Mesendoderm (in vitro differentiated cells): ENCODE data around the gene DERL3.

Source experiments
- DNase-seq: peaks from one replicate; pipeline ENCODE4 v3.0.0; 2013
- H2AK5ac ChIP-seq: 2 replicates; pipeline ENCODE4 v1.6.1; 2013; ENCODE audit warnings: low read length, inconsistent platforms
- H2BK120ac ChIP-seq: 2 replicates; pipeline ENCODE4 v1.6.1; 2013; ENCODE audit warnings: low read depth, mild to moderate bottlenecking, low read length, moderate library complexity, mixed read lengths
- H2BK15ac ChIP-seq: replicated peaks from 2 replicates; pipeline ENCODE4 v1.6.1; 2013; ENCODE audit warnings: low read depth, mild to moderate bottlenecking, moderate library complexity
- H2BK5ac ChIP-seq: 2 replicates; pipeline ENCODE4 v1.6.1; 2013; ENCODE audit warnings: low read length, inconsistent platforms
- H3K18ac ChIP-seq: 2 replicates; pipeline ENCODE4 v1.6.1; 2013; ENCODE audit warnings: mild to moderate bottlenecking, low read length, mixed read lengths
- H3K23ac ChIP-seq: one replicate; pipeline ENCODE4 v1.6.1; 2013; ENCODE audit warnings: low read length
- H3K27ac ChIP-seq: 2 replicates; pipeline ENCODE4 v1.5.1; 2013; ENCODE audit warnings: low read depth, mild to moderate bottlenecking, inconsistent platforms, low read length, moderate library complexity
- H3K27me3 ChIP-seq: 2 replicates; pipeline ENCODE4 v1.6.1; 2013; ENCODE audit warnings: low read length, control low read depth, mild to moderate bottlenecking, inconsistent platforms; ENCODE audit not compliant: insufficient read depth, poor library complexity
- H3K36me3 ChIP-seq: 2 replicates; pipeline ENCODE4 v1.6.1; 2013; ENCODE audit warnings: low read length, inconsistent platforms; ENCODE audit not compliant: control insufficient read depth, insufficient read depth
- H3K4ac ChIP-seq: one replicate; pipeline ENCODE4 v1.6.1; 2013; ENCODE audit warnings: low read depth, mild to moderate bottlenecking, low read length, moderate library complexity
- H3K4me1 ChIP-seq: 2 replicates; pipeline ENCODE4 v1.6.1; 2013; ENCODE audit warnings: low read depth, low read length, inconsistent platforms; ENCODE audit not compliant: control insufficient read depth
- H3K4me2 ChIP-seq: 2 replicates; pipeline ENCODE4 v1.6.1; 2013; ENCODE audit warnings: low read length
- H3K4me3 ChIP-seq: 2 replicates; pipeline ENCODE4 v1.5.1; 2013; ENCODE audit warnings: mild to moderate bottlenecking, low read length
- H3K56ac ChIP-seq: one replicate; pipeline ENCODE4 v1.6.1; 2013; ENCODE audit warnings: low read length
- H3K79me1 ChIP-seq: 2 replicates; pipeline ENCODE4 v1.6.1; 2013; ENCODE audit warnings: low read length, inconsistent platforms
- H3K79me2 ChIP-seq: 2 replicates; pipeline ENCODE4 v1.6.1; 2013; ENCODE audit warnings: mild to moderate bottlenecking, low read length; ENCODE audit not compliant: control insufficient read depth, insufficient read depth
- H3K9ac ChIP-seq: 2 replicates; pipeline ENCODE4 v1.6.1; 2013; ENCODE audit warnings: low read length, inconsistent platforms
- H4K5ac ChIP-seq: one replicate; pipeline ENCODE4 v1.6.1; 2013; ENCODE audit warnings: low read length
- H4K8ac ChIP-seq: one replicate; pipeline ENCODE4 v1.6.1; 2013; ENCODE audit warnings: low read depth, mild to moderate bottlenecking, control low read depth, low read length, moderate library complexity
- WGBS: extraction: QIAGEN DNeasy Blood & Tissue Kit; methylation state at CpG from one replicate; pipeline ENCODE4 v1.1.7; 2013; ENCODE audit warnings: low lambda C conversion rate, missing lambda C conversion rate; ENCODE audit not compliant: insufficient coverage; ENCODE audit errors: extremely low coverage; 5-methylcytosine and 5-hydroxymethylcytosine counted together

DERL3 gene

DNA sequence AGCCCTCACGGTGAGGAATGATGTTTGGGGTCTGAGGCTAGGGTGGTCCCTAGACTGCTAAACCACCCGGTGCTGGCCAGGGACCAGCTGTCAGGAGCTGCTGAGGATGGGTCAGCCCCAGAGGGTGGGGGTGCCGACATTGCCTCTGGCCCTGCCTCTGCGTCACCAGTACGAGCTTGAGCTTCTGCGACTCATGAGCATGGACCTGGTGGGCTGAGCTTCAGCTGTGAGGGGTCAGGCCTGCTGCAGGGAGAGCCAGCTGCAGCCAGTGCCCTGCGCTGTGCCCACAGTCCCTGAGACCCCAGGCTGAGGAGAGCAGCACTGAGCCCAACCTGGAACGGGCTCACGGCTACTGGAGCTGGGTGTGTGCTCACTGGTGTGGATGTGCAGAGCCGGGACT is 7.0 kb downstream of the DERL3 start:
- no peak overlapping the region for H2BK5ac ChIP-seq
- H3K4me1 ChIP-seq: no peaks in the 10 kb centered on the region
- no peak overlapping the region for H2AK5ac ChIP-seq
- no peaks in the 10 kb centered on the region for H3K79me2 ChIP-seq
- H3K4me3 ChIP-seq: no peak overlapping the region
- H3K9ac ChIP-seq: no peak overlapping the region
- no peak overlapping the region for H4K5ac ChIP-seq
- DNase-seq: no peak
- no peak overlapping the region for H3K18ac ChIP-seq
- H3K4me2 ChIP-seq: no peak overlapping the region
- H3K4ac ChIP-seq: no peak overlapping the region
- H2BK15ac ChIP-seq: no peak overlapping the region
- no peak overlapping the region for H4K8ac ChIP-seq
- H3K27ac ChIP-seq: no peak overlapping the region
- H3K56ac ChIP-seq: no peak overlapping the region
- no peak overlapping the region for H3K23ac ChIP-seq
- H3K36me3 ChIP-seq: peaks cover 11% of the 10 kb centered on the region
- no CpG with 5 or more reads among the region's 10 CpGs for WGBS
- H2BK120ac ChIP-seq: no peak overlapping the region
- no peaks in the 10 kb centered on the region for H3K27me3 ChIP-seq
- peaks cover 3% of the 10 kb centered on the region for H3K79me1 ChIP-seq

DNA sequence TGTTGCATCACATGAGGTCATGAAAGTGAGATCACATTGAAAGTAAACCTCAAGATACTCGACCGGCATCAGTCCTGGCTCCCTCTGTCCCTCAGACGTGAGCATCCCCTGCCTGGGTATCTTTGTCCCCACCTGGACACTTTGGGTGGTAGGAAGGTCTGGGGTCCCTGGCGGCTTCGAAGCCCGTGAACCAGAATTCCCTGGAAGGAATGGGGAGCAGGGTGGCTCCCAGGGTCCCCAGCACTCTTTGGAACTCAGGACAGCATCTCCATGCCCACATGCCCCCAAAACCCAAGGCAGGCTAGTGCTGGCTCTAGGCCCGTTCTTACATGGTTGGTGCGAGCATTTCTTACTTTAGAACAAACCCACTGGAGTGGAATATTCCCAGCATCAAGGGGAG is 7.5 kb downstream of the DERL3 start:
- no peak for DNase-seq
- Histone ChIP-seq H4K8ac (no peak overlapping the region), H3K79me2 (no peaks in the 10 kb centered on the region), H2BK5ac (no peak overlapping the region), H3K4me3 (no peak overlapping the region), H2AK5ac (no peak overlapping the region), H3K4me2 (no peak overlapping the region), H3K56ac (no peak overlapping the region), H3K27me3 (no peaks in the 10 kb centered on the region), H3K9ac (no peak overlapping the region), H3K27ac (no peak overlapping the region), H3K4ac (no peak overlapping the region), H3K79me1 (peaks cover 3% of the 10 kb centered on the region), H3K23ac (no peak overlapping the region), H3K4me1 (no peaks in the 10 kb centered on the region), H3K18ac (no peak overlapping the region), H3K36me3 (peaks cover 13% of the 10 kb centered on the region), H4K5ac (no peak overlapping the region), H2BK120ac (no peak overlapping the region), H2BK15ac (no peak overlapping the region)
- WGBS: no CpG with 5 or more reads among the region's 8 CpGs

DNA sequence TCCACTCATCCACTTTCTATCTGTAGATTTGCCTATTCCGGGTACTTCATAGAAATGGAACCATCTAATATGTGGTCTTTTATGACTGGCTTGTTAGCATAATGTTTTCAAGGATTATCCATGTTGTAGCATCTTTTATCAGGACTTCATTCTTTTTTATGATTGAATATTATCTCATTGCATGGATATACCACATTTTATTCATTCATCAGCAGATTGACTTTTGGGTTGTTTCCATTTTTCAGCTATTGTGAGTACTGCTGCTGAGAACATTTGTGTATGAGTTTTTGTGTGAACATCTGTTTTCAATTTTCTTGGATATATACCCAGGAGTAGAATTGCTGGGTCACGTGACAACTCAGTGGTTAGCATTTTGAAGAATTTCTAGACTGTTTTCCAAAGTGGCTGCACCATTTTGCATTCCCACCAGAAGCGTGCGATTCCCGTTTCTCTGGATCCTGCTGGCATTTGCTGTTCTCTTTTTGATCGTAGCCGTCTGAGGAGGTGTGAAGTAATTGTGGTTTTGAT is 8.9 kb downstream of the DERL3 start:
- H3K4ac ChIP-seq: no peak overlapping the region
- H3K4me2 ChIP-seq: no peak overlapping the region
- H3K9ac ChIP-seq: no peak overlapping the region
- H3K4me1 ChIP-seq: no peaks in the 10 kb centered on the region
- no peak overlapping the region for H3K18ac ChIP-seq
- WGBS: no CpG with 5 or more reads among the region's 7 CpGs
- H3K79me1 ChIP-seq: peaks cover 3% of the 10 kb centered on the region
- H3K27me3 ChIP-seq: no peaks in the 10 kb centered on the region
- H3K27ac ChIP-seq: no peak overlapping the region
- H3K56ac ChIP-seq: no peak overlapping the region
- no peak for DNase-seq
- H4K8ac ChIP-seq: no peak overlapping the region
- H2AK5ac ChIP-seq: no peak overlapping the region
- no peak overlapping the region for H3K4me3 ChIP-seq
- H2BK15ac ChIP-seq: no peak overlapping the region
- no peak overlapping the region for H3K23ac ChIP-seq
- no peak overlapping the region for H2BK5ac ChIP-seq
- H3K36me3 ChIP-seq: peaks cover 12% of the 10 kb centered on the region
- H3K79me2 ChIP-seq: no peaks in the 10 kb centered on the region
- no peak overlapping the region for H4K5ac ChIP-seq
- H2BK120ac ChIP-seq: no peak overlapping the region

DNA sequence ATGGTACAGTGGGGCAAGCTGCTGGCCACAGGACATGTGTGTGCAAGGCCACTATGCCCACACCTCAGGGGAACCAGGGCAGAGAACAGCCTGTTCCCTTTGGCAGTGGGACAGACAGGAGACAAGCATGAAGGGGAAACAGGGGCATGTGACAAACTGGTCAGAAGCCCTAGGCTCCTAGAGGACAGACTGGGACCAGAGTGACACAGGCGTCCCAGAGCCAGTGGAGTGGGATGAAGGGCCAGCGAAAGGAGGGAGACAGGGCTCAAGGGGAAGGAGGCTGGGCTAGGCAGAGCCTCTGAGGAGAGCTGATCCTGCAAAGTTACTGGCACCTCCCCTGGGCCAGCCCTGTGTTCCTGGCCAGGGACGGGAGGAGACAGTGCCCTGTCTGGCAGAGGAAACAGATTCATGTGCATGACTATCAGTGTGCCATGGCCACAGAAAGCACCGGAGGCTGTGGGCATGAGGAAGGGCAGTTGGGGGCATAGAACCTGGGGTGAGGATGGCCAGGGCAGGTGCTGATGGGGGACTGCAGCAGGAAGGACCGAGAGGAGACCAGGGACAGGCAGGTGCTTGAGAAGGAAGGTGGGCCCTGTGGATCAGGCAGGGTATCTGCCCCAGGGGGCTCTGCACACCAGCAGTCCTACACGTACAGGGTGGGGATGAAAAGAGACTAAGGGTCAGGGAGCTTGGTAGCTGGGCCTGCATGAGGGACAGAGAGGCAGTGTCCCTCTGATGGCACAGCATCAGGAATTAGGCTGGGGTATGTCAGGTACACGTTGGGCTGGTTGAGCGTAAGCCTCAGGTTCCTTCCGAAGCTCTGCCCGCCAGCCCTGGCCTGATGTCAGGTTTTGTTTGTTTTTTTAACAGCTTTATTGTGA is 9.8 kb downstream of the DERL3 start:
- Histone ChIP-seq H3K56ac (no peak overlapping the region), H3K36me3 (peaks cover 18% of the 10 kb centered on the region), H3K23ac (no peak overlapping the region), H3K4me1 (no peaks in the 10 kb centered on the region), H2AK5ac (no peak overlapping the region), H3K4ac (no peak overlapping the region), H3K18ac (no peak overlapping the region), H4K8ac (no peak overlapping the region), H3K4me2 (no peak overlapping the region), H3K79me1 (peaks cover 3% of the 10 kb centered on the region), H3K27ac (no peak overlapping the region), H3K27me3 (no peaks in the 10 kb centered on the region), H3K79me2 (no peaks in the 10 kb centered on the region), H3K4me3 (no peak overlapping the region), H4K5ac (no peak overlapping the region), H2BK15ac (no peak overlapping the region), H2BK120ac (no peak overlapping the region), H2BK5ac (no peak overlapping the region), H3K9ac (no peak overlapping the region)
- no CpG with 5 or more reads among the region's 10 CpGs for WGBS
- DNase-seq: no peak

DNA sequence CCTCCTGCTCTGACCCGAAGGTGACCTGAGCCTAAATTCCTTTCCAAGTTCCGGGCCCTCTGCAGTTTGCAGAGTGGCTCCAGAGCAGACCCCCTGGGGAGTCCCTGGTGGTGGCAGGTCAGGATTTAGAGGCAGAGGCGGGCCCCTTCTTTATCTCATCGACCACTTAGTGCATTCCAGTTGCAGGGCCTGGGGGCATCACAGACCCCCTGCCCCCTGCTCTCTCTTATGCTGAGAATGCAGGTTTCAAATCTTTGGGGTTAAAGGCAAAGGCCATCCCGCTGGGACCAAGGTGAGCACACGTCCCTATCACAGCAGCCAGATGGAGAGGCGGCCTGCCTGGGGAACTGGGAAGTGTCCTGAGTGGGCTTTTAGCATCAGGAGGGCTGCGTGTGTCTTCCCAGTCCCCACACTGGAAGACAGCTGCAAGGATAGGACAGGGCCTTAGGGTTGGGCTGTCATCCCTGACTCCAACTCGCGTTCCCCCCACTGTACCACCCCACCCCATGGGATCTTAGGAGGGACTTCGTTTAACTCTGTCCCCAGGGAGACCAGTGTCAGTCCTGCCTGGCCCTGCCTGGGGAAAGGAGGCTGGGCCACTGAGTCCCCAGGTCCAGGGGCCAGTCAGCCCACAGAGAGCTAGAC is 11.3 kb downstream of the DERL3 start:
- Histone ChIP-seq H3K4me2 (no peak overlapping the region), H3K4ac (no peak overlapping the region), H3K79me2 (no peaks in the 10 kb centered on the region), H3K9ac (no peak overlapping the region), H2BK15ac (no peak overlapping the region), H2BK120ac (no peak overlapping the region), H3K4me1 (no peaks in the 10 kb centered on the region), H2AK5ac (no peak overlapping the region), H3K56ac (no peak overlapping the region), H3K4me3 (no peak overlapping the region), H3K27me3 (no peaks in the 10 kb centered on the region), H4K8ac (no peak overlapping the region), H2BK5ac (no peak overlapping the region), H3K27ac (no peak overlapping the region), H3K36me3 (peaks cover 19% of the 10 kb centered on the region), H3K18ac (no peak overlapping the region), H4K5ac (no peak overlapping the region), H3K23ac (no peak overlapping the region), H3K79me1 (peaks cover 3% of the 10 kb centered on the region)
- WGBS: no CpG with 5 or more reads among the region's 11 CpGs
- DNase-seq: peak; percentile 43
